Raji (cell line): ENCODE measurements around the gene RAD23A.

ENCODE experiments used
- POLR2A ChIP-seq: IDR thresholded peaks from 2 replicates; pipeline ENCODE4 v1.6.1; 2011; ENCODE audit warnings: low read depth, low read length, control low read depth; ENCODE audit not compliant: insufficient read depth

The RAD23A gene

DNA sequence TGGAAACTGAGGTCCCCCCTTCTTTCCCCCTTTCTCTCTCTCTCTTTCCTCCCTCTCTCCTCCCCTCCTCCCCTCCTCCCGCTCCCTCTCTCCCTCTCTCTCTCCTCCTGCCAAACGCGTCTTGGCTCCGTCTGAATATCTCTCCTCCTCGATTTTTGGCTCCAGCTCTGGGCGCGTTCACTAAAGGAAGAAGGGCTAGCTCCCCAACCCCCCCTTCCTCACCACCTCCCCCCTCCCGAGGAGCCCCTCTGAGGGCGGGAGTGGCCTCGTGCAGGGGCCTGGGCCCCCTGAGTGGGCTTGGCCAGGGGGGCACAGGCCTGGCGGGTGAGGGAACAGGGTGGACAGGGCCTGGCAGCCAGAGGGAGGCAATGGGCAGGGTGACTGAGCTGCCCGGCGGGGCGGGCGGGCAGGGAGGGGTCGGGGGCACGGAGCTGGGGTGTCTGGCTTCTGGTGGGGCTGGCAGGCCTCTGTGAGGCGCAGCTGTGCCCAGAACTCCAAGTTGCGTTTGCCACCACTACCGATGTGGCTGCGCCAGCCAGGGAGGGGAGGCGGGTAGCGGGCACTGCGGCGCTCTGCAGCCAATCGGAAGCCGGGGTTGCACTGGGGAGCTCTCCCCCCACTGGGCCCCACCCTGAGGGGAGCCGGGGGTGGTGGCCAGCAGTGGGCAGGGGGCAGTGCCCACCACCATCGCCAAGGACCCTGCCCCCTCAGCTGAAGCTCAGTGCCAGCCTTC is 56.7 kb downstream of the RAD23A start:
- TF ChIP-seq POLR2A, result no peak

DNA sequence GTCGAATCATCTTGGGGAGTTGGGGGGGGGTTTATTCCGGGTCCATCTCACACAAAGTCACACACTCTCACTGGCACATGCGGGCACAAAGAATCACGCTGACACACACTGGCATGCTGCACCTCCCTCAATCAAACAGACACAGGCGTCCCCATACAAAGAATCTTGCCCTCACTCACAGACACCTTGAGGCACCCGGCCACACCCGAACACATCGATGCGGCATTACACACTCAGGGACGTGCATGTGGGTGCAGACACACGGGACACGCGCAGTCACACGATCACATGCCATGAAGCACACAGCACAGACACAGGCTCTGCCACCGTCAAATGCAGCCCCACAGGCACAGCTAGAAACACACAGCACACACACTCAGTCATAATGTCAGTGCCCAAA is 57.4 kb downstream of the RAD23A start:
- TF ChIP-seq POLR2A, result no peak
